Right renal pelvis (tissue), 4 donors: Measurements from ENCODE around the gene AIRE. TPM values are rescaled to one million over a fixed set of nuclear protein-coding genes. Genes with fewer than 3 reads are reported as not detected.

Experiments used
- DNase-seq, 4 donors: peaks; one replicate each; pipeline ENCODE4 v3.0.0-alpha.2; 2013; ENCODE audit warnings: low read depth in 4 of 4, low spot score in 3 of 4, missing footprints in 1 of 4
- polyA plus RNA-seq, 4 donors: library from polyadenylated mRNA; unstranded; fragments of 120-200 nt; gene quantifications; one replicate each; pipeline ENCODE4 v1.2.1, GENCODE V29; 2013; ENCODE audit not compliant: insufficient read length in 4 of 4

Gene AIRE
- polyA plus RNA-seq, 4 donors, result 0.28 to 0.68 (median 0.40) TPM

GRCh38 chr21:44303490-44303981 is 17.9 kb downstream of the AIRE start:
- DNase-seq, result no peak

DNA sequence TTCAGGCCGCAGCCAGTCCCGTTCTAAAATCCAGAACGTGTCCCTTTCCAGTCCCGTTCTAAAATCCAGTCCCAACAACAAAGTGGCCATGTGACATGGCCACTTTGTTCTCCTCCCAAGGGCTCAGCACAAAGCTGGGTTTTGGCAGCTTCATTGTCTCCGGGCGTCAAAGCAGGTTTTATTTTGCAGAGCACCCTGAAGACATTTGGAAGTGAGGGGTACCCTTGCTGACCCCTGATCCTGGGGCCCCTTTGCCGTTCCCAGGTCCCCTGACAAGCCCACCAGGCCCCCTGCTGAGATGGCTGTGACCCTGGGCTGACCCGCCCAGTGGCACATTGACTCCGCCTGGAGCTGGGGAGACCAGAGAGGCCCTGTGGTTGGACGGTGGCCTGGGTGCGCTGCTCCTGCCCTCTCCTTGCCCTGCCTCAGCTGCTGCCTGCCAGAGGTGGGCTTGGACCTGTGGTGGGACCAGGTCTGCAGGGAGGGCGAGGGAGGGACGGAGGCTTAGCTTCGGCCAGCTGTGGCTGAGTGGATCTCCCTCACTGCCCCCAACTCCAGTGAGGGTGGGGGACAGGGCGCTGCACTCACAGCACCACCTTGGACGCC is 18.4 kb downstream of the AIRE start:
- no peak for DNase-seq

DNA sequence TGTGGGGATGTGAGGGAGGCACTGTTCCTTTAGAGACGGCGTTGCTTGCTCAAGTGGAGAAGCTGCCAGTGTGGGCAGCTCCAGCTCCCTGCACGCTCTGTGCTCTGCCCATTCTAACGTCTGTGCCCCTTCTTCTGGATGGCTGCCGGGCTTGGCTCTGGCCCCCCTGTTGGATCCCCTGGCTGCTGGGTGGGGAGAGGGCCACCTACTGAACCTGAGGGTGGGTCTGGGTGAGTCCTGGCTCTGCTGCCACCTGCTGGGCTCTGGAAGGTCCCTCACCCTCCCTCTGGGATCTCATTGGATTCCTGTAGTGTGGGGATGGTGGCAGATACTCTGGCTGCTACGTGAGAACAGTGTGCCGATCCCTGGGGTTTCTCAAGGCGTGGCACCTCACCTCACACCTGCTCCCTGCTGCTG is 19.2 kb downstream of the AIRE start:
- DNase-seq, result peak in 3 of 4 donors; percentile 51 to 61 (median 55)

DNA sequence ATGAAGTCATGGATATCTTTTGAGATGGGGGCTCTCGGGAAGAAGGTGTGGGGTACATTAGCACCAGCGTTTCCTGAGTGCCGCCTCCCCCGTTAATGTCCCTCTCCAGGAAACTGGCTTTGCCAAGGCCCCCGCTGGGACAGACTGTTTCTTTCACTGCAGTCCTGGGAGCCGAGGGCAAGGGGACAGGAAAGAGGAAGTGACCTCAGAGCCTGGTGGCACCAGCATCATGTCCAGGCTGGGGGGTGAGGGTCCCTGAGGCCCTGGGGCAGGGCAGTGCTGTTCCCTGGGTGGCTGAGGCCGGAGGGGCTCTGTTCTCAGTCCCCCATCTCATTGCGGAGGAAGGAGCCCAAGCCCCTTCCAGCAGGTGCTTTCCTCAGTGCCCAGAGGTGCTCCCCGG is 20.0 kb downstream of the AIRE start:
- DNase-seq, result no peak

GRCh38 chr21:44306936-44307704 is 21.4 kb downstream of the AIRE start:
- no peak for DNase-seq

DNA sequence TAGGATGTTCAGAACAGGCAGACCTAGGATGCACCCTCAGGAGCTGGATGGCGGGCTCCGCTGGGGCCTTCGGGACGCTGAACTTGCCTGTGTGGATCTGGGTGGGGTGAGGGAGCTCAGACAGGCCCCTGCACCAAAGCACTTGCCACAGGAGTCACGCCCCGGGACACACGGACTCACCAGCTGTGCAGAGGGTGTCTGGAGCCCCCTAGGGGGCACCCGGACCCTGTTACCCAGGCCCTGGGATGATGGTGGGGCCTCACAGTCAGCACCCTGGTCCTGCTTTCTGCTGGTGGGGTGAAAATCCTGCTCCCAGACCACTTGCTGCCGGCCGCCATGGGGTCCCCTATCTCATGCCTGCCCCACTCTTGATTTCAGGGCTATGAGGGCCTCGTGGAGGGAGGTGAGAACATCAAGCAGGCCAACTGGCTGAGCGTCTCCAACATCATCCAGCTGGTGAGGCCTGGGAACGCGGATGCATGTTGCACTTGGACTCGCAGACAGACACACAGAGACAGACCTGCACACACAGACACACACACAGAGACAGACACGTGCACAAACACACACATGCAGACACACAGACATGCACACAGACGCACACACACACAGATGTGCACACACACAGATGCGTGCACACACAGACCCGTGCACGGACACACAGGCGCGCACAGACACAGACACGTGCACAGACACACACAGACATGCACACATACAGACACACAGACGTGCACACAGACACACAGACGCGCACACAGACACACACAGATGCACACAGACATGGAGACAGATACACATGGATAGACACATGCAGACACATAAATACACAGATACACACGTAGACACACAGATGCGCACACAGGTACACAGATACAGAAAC is 25.2 kb downstream of the AIRE start:
- DNase-seq, result no peak

DNA sequence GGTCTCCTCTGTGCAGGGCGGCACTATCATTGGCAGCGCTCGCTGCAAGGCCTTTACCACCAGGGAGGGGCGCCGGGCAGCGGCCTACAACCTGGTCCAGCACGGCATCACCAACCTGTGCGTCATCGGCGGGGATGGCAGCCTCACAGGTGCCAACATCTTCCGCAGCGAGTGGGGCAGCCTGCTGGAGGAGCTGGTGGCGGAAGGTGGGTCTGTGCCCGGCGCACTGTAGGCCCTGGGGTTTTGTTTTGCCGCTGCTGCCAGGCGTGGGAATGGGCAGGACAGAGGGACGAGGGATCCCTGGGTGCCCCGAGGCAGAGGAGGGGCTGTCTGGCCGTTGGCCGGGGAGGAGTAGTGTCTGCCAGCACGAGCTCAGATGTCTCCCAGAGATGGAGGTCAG is 26.4 kb downstream of the AIRE start:
- DNase-seq, result no peak

DNA sequence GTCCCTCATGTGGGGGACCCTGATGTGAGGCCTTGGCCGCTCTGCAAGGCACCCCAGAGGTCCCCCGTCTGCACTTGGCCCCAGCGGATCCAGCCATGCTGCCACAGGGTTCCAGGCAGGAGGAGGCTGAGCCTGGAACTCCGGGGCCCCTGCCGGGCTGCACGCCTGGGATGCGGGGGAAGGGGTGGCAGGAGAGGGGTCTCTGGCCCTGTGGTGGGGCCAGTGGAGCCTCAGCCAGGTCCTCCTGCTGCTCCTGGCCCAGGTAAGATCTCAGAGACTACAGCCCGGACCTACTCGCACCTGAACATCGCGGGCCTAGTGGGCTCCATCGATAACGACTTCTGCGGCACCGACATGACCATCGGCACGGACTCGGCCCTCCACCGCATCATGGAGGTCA is 27.0 kb downstream of the AIRE start:
- DNase-seq, result no peak

GRCh38 chr21:44313451-44313850 is 27.8 kb downstream of the AIRE start:
- no peak for DNase-seq

DNA sequence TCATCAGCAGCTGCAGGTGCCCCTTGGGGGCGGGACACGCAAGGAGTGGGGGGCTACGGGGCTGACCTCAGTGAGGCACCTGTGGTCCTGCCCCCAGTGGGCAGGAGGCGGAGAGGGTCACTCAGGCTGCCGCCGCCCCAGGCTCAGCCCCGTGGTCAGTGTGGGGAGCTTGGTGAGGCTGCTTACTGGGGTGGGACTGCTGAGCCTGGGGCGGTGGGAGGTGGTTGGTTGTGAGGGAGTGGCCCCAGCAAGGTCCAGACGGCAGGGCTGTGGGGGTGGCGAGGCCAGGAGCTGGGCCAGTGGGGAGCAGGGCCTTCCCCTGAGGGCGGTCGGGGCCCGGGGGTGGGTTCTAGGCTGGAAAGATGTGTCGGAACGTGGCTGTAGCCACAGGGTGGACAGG is 28.5 kb downstream of the AIRE start:
- DNase-seq, result no peak

GRCh38 chr21:44314561-44314960 is 28.9 kb downstream of the AIRE start:
- DNase-seq, result no peak

DNA sequence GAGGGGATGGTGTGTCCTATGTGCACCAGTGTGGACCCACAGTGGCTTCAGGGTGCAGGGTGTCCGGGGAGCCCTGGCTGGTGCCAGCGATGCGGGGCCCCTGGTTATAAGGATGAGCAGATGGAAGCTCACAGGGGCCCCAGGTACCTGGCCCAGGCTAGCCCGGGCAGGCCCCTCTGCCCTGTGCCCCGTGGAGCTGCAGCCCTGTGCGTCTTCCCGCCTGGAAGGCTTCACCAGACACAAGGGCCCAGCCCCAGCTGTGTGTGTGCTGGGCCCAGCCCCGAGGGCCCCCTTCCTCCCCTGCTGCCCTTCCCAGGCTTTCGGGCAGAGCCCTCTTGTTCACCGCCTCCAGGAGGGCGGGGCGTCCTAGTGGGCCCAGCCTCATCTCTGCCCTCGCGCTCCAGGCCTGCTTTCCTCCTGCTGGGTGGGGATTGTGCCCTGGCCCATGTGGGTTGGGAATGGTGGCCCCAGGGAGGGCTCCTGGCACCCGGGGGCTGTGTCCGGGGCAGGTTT is 30.1 kb downstream of the AIRE start:
- no peak for DNase-seq

DNA sequence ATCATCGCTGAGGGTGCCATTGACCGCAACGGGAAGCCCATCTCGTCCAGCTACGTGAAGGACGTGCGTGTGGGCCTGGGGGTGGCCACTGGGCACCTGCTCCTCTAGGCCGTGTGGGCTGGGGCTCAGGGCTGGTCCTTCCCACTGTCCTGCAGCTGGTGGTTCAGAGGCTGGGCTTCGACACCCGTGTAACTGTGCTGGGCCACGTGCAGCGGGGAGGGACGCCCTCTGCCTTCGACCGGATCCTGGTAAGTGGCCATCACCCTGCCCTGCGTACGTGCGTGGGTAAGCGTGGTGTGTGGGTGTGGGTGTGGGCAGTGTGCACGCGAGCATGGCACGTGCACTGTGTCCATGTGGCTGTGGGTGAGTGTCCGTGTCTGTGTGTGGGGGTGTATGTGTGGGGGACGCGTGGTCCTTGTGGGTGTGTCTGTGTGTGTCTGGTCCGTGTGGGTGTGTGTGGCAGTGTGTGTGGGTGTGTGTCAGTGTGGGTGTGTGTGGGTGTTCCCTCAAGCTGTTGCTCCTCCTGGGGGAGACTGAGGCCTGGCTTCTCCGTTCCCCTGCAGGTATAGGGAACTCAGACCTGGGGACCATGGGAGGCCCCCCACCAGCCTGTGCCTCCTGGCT is 30.7 kb downstream of the AIRE start:
- DNase-seq, result no peak

DNA sequence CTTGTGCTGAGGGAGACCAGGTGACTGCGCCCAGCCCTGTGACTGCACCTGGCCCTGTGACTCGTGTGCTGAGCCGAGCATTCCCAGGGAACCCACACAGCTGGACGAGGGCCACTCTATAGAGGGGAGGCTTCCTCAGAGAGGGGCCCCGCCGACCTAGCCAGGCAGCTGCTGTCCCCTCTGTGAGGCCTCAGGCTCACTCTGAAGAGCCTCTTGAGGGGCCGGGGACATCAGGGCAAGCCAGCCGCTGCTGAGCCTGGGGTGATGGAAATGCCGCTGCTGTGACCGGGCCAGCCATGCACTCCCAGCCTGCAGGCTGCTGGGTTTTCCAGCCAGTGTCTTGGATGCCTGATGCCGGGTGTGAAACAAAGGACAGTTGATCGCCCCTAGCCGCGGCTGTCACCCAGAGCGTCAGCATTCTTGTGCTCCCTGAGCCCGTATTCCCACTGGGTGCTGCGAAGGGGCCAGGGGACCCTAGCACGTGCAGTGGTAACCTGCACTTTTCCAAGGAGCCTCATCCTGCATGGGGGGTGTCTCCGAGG is 31.6 kb downstream of the AIRE start:
- no peak for DNase-seq

GRCh38 chr21:44317871-44318270 is 32.2 kb downstream of the AIRE start:
- no peak for DNase-seq

- no peak for DNase-seq
These were observed 33.0 kb downstream of the AIRE start for GRCh38 chr21:44318489-44319285.

DNA sequence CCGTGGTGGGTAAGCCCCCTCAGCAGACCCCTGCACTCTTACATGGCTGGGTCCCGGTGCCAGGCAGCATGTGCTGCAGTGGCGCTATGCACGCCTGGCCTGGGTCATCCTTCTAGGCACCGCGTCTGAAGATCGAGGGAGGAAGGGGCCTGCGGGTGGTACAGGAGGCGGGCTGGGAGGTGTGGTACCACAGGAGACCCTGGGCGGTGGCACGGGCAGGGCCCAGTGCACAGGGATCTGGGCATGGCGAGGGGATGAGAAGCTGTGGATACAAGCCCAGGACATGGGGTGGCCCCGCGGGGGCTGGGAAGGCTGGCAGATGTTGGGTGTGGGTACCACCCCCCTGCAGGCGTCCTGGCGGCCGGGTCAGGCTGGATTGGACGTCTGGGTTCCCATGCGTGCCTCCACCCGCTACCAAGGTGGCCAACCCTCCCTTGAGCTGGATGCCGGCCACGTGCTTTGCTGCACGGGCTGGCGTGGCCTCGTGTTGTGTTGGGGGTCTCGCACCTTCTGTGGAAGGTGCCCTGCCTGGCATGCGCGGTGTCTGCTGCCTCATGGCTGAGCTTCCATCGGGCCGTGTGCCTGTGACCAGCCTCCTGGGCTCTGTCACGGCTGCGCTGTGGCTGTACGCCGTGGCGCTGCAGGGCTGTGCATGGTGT is 33.9 kb downstream of the AIRE start:
- no peak for DNase-seq

DNA sequence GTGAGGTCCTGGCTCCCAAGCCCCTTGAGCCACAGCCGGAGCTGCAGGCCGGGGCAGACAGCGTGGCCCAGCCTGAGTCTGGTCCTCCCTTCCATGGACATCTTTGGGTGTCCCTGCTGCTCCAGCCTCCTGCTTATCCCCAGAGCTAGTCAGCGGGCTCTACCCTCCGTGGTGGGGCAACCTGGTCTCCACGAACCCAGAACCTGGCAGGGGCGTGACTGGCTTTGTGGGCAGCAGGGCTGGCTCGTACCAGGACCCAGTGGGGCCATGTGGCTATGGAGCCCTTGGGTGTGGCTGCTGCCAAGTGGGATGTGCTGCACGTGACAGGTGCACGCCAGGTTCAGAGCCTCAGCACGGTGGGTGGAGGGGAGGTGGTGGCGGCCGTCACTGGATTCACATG is 35.2 kb downstream of the AIRE start:
- DNase-seq, result no peak

DNA sequence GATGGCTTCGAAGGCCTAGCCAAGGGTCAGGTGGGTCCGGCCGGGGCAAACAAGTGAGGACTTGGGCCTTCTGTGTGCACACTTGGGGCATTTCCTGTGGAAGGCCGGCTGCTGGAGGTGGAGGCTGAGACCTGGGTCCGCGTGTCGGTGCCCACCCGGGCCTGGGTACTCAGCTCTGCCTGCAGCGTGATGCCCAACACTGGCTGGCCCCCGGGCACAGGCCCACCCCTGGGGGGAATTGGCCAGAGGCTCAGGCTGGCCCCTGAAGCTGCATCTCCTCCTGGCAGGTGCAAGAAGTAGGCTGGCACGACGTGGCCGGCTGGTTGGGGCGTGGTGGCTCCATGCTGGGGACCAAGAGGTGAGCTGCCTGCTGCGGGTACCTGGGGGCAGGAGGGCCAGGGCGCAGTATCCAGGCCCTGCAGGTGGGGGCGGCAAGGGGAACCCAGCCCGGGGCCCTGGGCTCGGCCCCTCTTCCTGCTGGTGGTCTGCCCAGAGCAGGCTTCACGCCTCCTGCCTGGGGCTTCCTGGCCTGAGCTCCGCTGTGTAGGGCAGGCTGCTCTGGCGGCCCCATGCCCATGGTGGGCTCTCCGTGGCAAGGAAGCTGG is 36.3 kb downstream of the AIRE start:
- no peak for DNase-seq
